Endothelial cell of umbilical vein (primary cell): ENCODE results near the gene TRAF7.

Experiments
- MYC ChIP-seq: IDR thresholded peaks from one replicate; pipeline ENCODE4 v1.6.1; 2011; ENCODE audit warnings: mild to moderate bottlenecking, low read depth, low read length
- POLR2A ChIP-seq: IDR thresholded peaks from 2 replicates; pipeline ENCODE4 v1.6.1; 2012; ENCODE audit warnings: low read depth, mild to moderate bottlenecking, control low read depth, low read length
- POLR2AphosphoS5 ChIP-seq: IDR thresholded peaks from 2 replicates; pipeline ENCODE4 v1.6.1; 2012; ENCODE audit warnings: low read depth, mild to moderate bottlenecking, control low read depth, low read length, moderate library complexity; ENCODE audit not compliant: insufficient read depth

GRCh38 chr16:2178321-2179106 is 22.9 kb downstream of the TRAF7 start:
- TF ChIP-seq POLR2AphosphoS5, result no peak
- no peak for TF ChIP-seq MYC
- TF ChIP-seq POLR2A, result peak; percentile 53
